ENCODE results near the gene MRPL36. TPM values are rescaled to one million over a fixed set of nuclear protein-coding genes. Genes with fewer than 3 reads are reported as not detected.

MRPL36 gene
- total and polyA plus RNA-seq, 2 donors from 2014 or later: 29.6 to 96.7 TPM

- intact Hi-C loops (cut with DNase I): no loop called here
These were observed 31.1 kb upstream of the MRPL36 start for GRCh38 chr5:1830571-1831228.

GRCh38 chr5:1827886-1828397 lies 28.3 kb upstream of the MRPL36 start:
- TF ChIP-seq CTCF (IDR thresholded peaks at IDR 0.05; ENCODE audit: borderline replicate concordance, extremely low read depth, insufficient read depth): no peak
- no peak for DNase-seq
- Histone ChIP-seq H3K4me1 (ENCODE audit: control insufficient read depth in 2 of 3, insufficient read depth in 2 of 3, low read depth in 1 of 3, low read length in 3 of 3) (no peaks in the 10 kb centered on the region), H3K36me3 (ENCODE audit: control insufficient read depth in 2 of 3, insufficient read depth in 3 of 3, low read length in 3 of 3) (no peaks in the 10 kb centered on the region), H3K27ac (ENCODE audit: low read depth in 2 of 2, low read length in 2 of 2) (no peak overlapping the region), H3K27me3 (ENCODE audit: control insufficient read depth, insufficient read depth, low read length) (no peaks in the 10 kb centered on the region), H3K4me3 (ENCODE audit: low read length in 3 of 3) (no peak overlapping the region), H3K9ac (ENCODE audit: low read length in 3 of 3) (no peak overlapping the region), H3K9me3 (ENCODE audit: control insufficient read depth in 2 of 3, insufficient read depth in 1 of 3, low read length in 3 of 3) (no peaks in the 10 kb centered on the region)
- no peak for FAIRE-seq
- intact Hi-C loops (cut with DNase I): no loop called here

More at GRCh38 chr5:1830571-1831228, 31.1 kb upstream of the MRPL36 start:
- Histone ChIP-seq H3K27ac (ENCODE audit: low read depth in 2 of 2, low read length in 2 of 2) (no peak overlapping the region), H3K36me3 (ENCODE audit: control insufficient read depth in 2 of 3, insufficient read depth in 3 of 3, low read length in 3 of 3) (no peaks in the 10 kb centered on the region), H3K9ac (ENCODE audit: low read length in 3 of 3) (no peak overlapping the region), H3K9me3 (ENCODE audit: control insufficient read depth in 2 of 3, insufficient read depth in 1 of 3, low read length in 3 of 3) (no peaks in the 10 kb centered on the region), H3K27me3 (ENCODE audit: control insufficient read depth, insufficient read depth, low read length) (no peaks in the 10 kb centered on the region), H3K4me1 (ENCODE audit: control insufficient read depth in 2 of 3, insufficient read depth in 2 of 3, low read depth in 1 of 3, low read length in 3 of 3) (no peaks in the 10 kb centered on the region), H3K4me3 (ENCODE audit: low read length in 3 of 3) (no peak overlapping the region)
- no peak for TF ChIP-seq CTCF (IDR thresholded peaks at IDR 0.05; ENCODE audit: borderline replicate concordance, extremely low read depth, insufficient read depth)
- DNase-seq (peak in 2 of 5 donors; percentile 21 to 43), FAIRE-seq (no peak)

GRCh38 chr5:1827025-1827885 lies 27.6 kb upstream of the MRPL36 start:
- Histone ChIP-seq H3K4me1 (ENCODE audit: control insufficient read depth in 2 of 3, insufficient read depth in 2 of 3, low read depth in 1 of 3, low read length in 3 of 3) (no peaks in the 10 kb centered on the region), H3K27ac (ENCODE audit: low read depth in 2 of 2, low read length in 2 of 2) (no peak overlapping the region), H3K4me3 (ENCODE audit: low read length in 3 of 3) (no peak overlapping the region), H3K36me3 (ENCODE audit: control insufficient read depth in 2 of 3, insufficient read depth in 3 of 3, low read length in 3 of 3) (peaks cover 0 to 2% (median 0%) of the 10 kb centered on the region in 3 donors), H3K9ac (ENCODE audit: low read length in 3 of 3) (no peak overlapping the region), H3K9me3 (ENCODE audit: control insufficient read depth in 2 of 3, insufficient read depth in 1 of 3, low read length in 3 of 3) (no peaks in the 10 kb centered on the region), H3K27me3 (ENCODE audit: control insufficient read depth, insufficient read depth, low read length) (no peaks in the 10 kb centered on the region)
- DNase-seq (no peak), FAIRE-seq (no peak)
- no peak for TF ChIP-seq CTCF (IDR thresholded peaks at IDR 0.05; ENCODE audit: borderline replicate concordance, extremely low read depth, insufficient read depth)
- intact Hi-C loops (cut with DNase I): no loop called here
